CD4-positive, alpha-beta T cell treated with Interleukin-17A for 1 hour (primary cell): ENCODE data around the gene CDH20.

Source experiments
- DNase-seq: peaks from one replicate; pipeline ENCODE4 v3.0.0-alpha.2; 2020

CDH20 gene

DNA sequence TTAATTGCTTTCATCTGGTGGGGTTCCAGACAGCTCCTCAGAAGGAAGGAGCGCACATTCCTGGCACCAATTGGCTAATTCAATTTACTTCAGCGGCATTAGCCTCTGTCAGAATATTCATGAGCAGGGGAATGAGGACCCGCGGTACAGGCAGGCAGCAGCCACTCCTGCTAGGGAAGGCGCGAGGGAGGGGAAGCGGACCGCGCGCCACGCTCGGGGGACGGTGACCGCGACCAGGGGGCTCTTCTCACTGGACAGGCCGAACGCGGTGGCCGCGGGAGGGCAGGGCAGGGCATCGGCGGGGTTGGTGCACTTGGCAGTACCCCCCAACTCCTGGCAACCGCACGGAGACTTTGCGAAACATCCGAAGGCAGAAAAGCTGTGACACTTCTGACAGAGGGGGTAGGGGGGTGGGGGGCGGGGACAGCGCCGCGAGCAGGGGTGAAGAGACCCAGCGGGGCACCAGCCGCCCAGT lies at the start of gene CDH20:
CDH20 (plus strand) TSS at position 160 of the 475 bp plus-strand sequence.
- DNase-seq: no peak

DNA sequence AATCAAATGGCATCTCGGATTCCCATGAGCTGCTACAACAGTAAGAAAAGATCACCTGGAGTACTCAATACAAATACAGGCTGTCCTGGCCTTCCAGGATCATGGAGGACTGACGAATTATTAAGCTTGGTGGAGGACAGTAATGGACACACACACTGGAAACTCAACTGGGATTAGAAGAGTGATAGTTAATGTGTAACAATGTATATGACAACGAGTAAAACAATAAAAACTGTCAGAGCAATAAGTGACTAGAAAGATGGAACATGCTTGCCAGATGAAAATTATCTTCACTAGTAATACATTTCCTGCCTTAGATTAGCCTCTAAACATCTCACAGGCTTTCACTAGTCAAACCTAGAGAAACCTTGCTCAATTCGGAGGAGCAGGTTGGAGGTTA lies 49.2 kb upstream of the CDH20 start:
- no peak for DNase-seq

DNA sequence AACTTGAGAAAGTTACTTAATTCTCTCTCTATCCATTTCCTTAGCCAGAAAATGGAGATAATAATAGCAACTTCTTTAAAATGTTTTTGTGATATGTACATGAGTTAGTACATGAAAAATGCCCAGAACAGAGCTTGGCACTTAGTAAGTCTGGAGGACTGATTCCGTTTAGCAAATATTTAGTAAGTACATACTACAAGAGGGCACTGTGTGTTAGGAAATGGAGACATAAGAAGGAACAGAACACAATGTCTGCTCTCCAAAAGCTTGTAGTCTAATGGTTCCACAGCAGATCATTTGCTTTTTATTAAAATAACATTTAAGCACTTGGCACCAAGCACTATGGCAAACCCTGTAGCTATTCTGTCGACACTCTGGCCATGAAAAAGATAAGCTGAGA lies 47.5 kb upstream of the CDH20 start:
- no peak for DNase-seq

DNA sequence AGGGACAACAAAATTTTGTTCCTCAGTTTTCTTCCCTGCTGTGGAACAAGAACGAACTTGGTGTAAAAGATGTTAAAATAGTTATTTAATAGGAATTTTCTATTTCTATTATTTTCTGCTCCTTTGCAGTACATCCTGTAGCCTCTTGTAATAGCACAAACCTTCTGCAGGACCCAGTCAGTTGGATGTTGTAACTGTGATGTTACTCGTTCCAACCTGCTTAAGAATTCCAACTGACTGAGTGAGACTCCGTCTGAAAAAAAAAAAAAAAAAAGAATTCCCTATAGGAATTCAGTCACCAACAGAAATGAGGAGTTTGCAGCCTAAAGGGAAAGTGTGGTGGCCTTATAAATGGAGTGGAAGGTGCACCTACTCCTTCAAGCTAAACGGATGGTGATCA lies 46.4 kb upstream of the CDH20 start:
- DNase-seq: no peak

DNA sequence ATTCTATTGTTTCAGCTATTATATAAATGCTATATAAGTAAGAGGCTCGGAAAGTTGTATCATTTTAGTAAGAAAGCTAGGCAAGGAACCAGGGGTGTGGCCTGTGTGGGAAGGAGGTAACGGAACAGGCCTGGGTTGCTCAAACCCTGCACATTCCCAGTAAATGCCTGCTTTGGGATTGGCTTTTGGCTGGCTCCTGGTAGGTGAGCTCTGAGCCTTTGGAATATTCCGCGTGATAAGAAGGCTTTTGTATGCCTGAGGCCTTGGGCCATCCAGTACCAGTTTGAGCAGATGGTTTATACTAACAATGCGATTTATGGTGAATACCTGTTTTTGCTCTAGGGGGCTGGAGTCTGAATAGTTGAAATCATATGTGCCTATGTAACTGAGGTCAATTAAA lies 42.6 kb upstream of the CDH20 start:
- DNase-seq: no peak

DNA sequence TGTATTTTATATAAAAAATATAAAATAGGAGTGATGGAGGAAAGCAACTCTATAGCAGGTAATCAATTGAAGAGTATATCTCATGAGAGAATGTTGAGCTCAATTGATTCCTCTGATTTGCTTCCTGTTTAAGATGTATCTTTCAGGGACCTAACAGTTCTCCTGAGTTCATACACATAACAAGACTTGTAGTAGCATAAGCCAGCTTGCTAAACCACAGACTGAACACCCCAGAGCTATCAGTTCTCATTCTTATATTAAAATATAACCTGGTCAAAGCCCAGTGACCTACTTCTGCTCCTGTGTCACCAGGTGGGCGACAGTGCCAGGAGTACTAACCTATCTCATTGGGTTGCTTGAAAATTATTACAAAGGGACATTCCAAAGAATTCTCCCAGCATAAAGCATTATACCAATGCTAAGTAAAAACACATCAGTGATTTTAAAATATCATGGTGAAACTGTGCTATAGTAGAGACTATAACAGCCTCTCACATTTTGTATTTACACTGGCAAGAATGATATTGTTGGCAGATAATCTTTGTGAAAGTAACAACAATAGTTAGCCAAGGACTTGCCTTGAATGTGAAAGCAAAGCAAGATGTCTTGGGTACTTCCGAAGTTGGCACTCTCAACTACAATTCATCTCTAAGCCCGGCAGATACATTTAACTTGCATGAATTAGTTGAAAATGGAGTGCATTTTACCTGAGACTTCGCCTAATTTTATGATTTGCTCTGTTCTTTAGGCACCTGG lies 40.8 kb upstream of the CDH20 start:
- DNase-seq: no peak

DNA sequence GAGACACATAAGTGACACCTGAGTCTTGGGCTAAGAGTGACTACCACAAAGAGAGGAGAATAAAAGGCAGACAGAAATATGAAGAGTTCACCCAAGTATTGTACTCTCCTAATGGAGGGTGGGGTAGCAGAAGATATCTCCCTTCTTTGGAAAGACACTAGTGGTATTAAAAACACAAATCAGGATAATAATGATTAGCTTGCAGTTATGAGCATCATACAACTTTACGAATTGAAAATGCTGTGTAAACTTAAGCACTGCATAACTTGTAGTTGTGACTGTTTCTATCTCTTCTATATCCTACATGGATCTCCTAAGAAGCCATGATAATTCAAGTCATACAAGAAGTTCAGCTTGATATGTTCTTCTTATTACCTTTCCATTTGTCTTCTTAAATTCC lies 38.1 kb upstream of the CDH20 start:
- no peak for DNase-seq

DNA sequence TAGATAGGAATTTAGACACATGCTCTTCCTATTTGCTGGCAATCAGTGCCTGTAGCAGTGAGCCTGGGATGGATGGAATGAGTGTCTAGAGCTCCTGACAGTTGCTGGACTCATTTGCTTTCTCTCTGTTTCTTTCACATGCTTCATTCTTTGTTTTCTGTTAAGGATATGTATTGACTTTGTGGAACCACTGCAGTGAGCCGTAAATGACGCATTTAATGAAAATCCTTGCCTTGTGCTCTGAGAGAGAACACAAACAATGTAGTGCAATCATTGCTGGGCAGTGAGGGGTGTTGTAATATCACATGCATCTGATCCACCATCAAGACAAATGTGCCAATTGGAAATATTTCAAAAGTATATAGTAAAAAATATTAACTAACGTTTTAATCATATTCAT lies 25.2 kb upstream of the CDH20 start:
- DNase-seq: no peak

DNA sequence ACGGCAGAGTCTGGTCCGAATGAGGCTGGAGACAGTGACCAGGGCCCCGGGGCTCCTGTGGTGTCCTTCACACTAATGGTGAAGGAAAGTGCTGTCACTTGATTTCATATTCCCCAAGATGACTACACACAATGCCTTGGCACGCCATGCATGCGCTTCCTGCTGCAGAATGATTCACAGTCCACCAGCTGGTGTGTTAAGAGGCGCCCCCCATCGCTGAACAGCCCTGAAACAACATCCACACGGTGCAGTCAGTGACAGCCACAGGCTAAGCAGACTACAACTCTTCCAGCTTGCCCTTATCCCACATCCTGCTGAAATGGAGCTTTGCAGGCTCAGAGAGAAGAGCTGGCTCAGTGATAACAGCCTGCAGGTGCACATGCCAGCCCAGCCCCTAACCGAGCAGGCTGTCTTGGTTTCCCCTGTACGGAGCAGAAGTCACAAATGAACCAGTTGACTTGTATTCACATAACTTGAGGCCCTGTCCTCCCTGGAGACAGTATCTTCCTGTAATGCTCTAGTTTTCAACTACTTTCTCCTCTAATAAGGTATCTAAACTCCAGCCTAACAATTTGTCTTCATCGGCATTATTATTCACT lies 24.3 kb upstream of the CDH20 start:
- no peak for DNase-seq

DNA sequence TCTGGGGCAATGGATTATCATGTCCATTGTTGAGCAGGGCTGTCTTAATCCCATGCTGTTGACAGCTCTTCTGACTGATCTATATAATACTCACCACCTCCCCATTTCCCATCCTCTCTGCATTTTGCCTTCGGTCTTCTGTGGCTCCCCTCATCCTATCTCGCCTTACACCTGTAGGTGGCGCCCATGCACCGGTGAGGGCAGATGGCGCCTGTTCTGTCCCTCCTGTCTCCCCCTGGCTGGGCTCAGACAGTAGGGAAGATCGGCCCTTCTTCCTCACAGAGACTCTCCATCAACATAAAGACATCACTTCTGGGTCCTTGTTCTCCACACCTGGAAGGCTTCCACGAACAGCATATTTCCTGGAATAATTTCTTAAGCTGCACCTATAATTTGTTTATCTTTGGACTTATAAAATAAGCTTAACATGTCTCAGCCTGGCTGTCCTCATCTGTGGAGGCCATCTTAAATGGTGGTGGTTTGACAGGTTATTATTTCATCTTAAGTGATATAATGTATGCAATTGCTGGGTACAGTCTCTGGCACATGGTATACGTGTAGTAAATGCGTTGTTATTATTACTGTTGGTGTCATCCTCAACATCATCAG lies 10.9 kb upstream of the CDH20 start:
- no peak for DNase-seq

DNA sequence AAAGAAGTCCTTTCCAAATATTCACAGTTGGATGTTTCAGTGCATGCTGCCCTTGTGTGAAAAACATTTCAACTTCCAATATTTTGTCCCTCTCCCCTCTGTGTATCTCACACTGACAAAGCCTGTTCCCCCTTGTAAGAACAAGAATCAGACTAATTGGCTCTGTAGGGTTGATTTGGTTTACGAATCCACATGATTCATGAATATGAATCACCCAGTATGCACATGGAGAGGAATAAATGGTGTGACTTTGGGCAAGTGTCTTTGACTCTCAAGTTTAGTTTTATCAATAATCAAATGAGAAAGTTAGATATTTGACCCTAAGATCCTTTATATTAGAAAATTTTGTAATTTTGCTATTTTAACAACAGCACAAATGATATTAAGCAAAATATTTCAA lies 9.3 kb upstream of the CDH20 start:
- no peak for DNase-seq

DNA sequence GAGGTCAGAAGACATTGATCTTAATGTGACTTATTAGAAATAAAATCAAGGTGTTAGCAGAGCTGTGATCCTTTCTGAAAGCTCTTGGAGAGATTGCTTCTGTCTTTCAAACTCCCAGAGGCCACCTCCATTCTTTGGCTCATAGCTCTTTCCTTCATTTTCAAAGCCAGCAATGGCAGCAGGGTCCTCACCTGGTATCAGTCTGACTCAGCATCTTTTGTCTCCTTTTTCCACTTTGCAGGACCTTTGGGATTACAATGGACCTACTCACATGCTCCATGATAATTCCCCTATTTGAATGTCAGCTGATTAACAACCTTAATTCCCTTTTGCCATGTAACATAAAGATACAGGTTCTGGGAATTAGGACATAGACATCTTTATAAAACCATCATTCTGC lies 6.8 kb upstream of the CDH20 start:
- no peak for DNase-seq

DNA sequence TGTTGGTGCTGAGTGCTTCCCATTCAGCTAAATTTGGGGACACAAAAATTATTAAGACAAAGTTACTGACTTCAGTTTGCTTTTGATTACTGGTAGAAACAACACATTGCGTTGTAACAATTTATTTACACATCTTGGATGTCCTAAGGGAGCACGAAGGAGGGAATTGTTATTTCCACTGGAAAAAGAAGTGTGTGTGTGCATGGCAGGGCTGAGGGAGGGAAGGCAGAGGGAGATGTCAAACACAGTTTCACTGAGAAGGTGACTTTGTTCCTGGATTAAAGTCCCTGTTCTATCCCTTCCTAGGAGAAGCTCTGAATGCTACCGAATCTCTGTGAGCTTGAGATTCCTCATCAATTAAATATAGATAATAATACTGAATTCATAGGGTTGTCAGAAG lies 3.8 kb upstream of the CDH20 start:
- no peak for DNase-seq

DNA sequence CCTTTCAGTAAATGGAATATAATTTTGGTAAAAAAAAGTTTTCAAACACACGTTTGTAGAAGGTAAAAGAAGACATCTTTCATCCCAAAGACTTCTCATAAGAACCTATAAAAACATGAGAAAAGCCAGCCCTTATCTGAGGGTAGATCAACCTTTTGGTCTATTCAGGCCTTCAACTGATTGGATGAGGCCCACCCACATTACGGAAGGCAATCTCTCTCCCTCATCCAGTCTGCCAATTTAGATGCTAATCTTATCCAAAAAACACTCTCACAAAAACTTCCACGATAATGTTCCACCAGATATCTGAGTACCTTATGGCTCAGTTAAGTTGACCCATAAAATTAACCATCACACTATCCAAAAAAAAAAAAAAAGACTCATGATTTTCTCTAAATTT lies 2.2 kb upstream of the CDH20 start:
- DNase-seq: no peak

DNA sequence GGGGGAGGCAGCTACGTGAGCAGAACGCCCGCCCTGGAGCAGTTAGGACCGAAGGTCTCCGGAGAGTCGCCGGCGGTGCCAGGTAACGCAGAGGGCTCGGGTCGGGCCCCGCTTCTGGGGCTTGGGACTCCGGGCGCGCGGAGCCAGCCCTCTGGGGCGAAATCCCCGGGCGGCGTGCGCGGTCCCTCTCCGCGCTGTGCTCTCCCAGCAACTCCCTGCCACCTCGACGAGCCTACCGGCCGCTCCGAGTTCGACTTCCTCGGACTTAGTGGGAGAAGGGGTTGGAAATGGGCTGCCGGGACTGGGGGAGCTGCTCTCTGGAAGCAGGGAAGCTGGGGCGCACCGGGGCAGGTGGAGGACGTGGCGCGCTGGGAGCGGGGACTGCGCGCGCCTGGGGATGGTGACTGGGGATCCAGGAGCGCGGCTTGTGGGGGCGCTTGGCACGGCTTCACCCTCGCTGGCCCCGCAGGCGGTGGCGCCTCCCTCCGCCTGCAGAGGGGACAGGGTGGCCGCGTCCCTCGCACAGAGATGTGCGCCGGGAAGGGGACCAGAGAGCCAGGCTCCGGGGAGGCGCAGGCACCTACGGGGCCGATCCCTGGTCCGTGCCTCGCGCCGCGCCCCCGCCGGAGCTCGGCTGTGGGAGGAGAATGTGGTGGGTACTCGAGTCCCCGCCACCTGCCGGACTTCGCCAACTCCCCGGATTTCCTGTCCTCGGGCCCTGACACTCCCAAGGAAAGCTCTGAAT lies 688 bp downstream of the CDH20 start:
- no peak for DNase-seq

DNA sequence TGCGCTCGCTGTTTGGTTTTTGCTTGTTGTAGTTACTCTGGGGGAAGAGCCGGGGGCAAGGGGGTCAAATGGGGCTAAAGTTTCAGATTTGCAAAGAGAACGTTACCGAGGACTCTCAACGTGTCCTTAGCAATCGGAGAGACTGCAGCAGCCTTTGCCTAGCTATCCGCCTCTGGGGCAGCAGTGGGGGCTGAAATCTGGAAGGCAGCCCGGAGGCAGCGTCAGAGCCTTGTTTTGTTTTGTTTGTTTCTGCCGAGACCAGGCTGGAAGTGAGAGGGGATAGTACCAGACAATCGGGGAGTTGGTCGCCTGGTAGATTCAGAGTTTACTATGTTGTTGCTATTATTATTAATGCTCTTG lies 1.2 kb downstream of the CDH20 start:
- DNase-seq: no peak

DNA sequence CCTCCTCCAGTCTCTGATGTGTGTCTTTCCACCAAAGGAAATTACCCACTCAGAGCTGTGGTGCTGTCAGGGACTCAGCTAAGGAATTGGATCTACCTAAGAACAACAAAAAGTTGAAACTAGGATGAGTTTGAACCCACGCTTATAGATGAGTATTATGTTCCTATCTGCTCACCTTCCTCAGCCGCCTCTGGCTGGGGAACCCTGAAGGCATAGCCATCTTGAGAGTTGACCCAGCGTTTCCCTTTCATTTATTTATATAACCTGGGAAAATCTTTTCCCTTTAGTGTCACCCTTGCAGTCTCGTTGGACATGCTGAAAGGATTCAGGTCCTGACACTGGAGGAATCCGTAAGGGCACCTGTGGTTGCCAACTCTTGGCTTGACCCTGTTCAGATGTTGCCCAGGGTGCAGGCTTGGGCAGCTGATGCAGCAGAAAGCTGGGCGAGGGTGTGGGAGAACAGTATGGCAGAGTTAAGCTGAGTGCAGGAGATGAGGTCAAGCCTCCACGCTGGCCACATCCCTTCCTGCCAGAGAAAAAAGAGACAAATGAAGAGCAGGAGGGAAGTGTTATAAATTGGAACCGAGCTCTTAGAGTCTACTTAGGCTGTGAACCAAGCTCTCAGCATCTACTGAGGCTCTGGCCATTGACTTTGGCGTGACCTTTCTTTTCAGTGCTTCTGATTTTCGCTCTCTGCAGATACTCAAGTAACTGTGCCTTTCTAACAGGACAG lies 1.9 kb downstream of the CDH20 start:
- DNase-seq: no peak

DNA sequence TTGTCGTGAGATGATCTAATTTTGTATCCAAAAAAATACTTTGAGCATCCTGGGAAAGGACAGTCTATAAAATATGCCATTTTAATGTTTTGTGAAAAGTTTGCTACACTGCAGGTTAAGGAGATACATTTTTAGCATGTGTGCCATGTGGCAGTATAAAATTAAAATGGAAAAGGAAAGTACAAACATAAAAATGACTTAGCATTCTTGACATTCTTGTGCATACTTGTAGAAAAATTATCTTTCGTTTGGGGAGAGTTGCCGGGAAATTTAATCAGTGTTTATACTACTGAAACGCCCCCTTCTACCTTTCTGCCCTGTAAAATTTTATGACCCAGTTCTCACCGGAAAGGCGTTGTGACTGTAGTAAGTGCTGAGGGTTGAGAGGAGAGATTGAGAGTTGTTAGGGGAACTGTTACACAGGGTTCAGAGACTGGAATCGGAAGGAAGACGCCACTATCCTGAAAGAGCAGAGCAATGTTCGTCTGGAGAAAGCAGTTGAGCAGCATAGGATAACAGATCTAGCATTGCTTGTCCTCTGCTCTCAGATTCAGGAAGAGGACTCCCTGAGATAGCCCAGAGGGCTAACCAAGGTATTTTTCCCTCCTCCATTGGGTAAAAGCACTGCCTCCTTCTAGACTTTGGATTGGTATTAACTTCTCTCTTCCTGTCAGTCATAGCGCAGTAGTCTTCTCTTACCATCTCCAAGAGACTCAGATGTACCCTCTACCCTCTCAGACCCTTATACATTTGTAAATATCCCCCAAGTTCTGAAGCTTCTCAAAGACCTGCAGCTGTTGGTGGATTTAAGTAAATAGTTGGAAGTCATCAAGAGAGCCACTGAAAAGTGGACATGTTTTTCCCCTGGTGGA lies 2.7 kb downstream of the CDH20 start:
- no peak for DNase-seq

DNA sequence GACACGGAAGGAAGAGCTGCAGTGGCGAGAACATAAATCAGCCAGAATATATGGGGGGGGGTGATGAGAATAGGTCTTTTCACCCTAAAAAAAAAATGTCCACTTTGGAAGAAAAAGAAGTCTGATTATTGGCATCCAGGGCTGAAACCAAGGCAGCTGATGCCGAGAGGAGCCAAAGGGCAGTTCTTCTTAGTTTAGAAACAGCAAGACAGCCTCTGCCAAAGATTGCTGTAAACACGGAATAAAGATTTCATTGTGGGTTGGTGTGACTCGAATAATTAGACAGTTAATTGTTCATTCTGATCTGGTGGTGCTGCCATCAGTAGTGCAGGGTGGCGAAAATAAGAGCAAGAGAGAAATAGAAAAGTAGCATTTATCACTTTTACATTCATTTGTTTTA lies 3.5 kb downstream of the CDH20 start:
- no peak for DNase-seq

DNA sequence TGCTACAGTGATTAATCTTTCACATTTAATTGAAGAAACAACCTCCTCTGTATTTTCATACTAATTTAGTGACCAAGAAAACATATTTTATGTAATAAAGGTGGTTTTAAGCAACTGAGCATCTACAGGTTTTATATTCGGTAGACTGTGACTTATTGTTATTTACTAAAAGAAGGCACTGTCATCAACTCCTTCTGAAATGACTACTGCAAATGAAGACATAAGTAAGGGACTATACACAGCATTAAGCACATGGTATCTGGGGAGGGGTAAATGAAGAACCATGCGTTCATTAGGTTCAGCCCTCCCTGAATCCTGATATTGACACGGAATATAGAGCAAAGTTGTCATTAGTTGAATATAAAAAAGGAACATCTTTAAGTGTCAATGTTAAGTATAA lies 4.3 kb downstream of the CDH20 start:
- DNase-seq: no peak

DNA sequence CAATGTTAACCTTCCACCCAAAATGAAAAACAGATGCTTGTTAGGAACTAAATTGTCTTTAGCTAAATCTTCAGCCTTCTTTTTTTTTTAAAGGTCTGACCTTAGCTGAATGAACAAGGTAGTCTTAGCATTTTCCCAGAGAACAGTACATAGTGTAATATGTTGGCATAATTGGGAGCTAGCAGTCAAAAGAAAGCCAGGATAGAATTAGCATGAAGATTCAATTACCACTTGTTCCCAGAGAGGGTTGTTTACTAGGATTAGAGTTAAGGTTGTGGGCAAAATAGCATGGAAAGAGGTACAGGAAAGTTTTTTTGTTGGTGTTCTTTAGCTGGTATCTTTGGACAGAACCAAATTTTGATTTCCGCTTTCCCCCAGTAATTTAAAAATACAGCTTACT lies 6.9 kb downstream of the CDH20 start:
- no peak for DNase-seq

DNA sequence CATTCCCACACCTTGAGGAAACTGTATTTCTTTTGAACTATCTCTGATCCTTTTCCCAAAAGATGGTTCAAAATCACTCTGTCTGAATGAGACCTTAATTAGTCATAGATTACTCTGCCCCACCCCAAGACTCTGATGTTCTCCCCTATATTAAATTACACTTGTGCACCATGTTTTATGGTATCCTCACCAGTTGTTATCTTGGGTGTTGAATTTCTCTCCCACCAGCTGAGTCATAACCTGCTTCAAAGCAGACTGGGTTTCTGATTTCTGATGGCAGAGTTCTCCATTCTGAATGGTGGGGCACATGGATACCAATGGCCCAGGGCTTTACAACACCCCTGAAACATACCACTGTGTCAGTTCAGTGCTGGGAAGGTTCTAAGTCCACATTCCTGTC lies 15.0 kb downstream of the CDH20 start:
- no peak for DNase-seq
